OCI-M2 (cell line): ENCODE measurements around the gene CTBP1.

ENCODE experiments used
- DNase-seq: peaks from one replicate; lab custom pipeline; 2025; ENCODE audit not compliant: unreplicated experiment; lab: John Stamatoyannopoulos, UW

Gene CTBP1

DNA sequence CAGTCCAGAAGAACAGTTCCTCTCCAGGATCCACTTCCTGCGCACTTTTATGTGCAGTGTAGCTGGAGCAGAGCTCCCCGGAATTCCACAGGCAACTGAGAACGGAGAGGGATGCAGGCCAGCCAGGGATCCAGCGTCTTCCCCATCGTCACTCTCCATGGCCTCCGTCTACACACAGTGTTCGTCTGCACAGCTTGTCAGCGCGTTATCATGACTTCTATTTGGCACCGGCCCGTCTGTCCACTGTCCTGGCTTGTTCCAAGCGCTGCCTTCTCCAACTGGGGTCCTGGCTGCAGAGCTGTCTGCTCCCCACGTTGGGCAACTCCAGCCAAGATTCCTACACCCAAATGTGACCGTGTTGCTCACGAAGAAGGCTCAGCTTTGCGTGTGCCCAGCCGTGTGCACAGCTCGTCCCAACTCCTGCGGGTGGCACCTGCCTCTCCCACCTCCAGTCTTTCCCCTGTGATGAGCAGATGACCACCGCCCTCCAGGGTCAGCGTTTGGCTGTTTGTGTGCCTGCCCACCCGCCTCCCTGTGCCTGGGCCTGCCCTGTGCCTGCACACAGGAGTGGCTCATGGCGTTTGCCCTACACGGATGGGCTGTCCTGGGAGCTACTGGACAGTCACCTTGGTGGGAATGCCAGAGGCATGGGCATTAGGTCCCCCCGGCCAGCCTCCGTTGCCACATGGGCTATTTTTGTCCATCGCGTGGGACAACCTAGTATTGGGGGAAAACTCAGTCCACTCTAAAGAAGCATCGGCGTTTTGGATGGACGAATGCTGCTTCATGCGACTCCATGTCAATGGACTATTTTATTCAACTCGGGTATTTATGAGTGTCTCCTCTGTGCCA lies 2.2 kb upstream of the CTBP1 start:
- no peak for DNase-seq

DNA sequence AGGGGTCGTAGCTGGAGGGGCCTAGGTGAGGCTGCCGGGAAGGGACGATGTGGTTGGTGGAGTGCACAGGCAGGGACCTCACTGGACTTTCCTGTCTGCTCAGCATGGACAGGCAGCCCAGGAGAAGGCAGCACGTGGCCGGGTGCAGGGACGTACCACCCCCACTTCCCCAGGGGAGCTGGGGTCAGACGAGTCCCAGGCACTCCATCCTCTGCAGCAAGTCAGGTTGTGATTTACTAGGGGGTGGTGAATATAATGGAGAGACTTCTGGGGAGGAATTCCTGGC lies 1.5 kb upstream of the CTBP1 start:
- no peak for DNase-seq

DNA sequence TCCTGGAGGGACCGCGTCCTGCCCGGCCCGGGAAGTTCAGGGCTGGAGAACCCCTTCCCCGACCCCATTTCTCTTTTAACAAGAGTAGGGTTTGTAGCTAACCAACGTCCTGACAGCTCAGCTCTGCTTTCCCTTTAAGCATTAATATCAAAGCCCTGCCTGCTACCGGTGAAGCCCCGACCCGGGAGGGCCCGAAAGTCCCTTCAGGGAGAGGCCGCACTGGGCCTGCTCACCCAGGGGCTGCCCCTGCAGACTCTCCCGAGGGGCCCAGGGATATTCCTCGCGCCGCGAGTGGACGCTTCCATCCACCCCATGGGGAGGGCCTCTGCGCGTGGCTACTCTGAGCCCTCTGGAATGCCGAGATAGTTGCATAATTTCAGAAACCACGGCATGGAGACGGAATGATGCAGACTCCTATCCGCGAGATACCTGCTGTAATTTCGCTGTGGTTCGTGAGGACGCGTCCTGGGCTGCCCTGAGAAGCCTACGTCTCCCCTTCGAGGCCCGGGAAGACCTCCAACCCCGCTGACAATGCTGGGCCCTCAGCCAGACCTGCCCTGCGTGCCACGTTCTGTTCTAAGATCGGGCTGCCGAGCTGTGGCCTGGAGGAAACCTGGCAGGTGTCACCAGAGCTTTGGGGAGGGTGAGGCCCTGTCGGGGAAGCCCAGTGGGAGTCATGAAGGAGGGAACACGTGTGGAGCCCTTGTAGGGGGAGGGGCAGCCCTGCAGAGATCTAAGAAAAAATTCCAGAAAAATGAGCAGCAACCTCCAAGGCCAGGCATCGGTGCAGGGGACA lies 999 bp upstream of the CTBP1 start:
- DNase-seq: no peak

DNA sequence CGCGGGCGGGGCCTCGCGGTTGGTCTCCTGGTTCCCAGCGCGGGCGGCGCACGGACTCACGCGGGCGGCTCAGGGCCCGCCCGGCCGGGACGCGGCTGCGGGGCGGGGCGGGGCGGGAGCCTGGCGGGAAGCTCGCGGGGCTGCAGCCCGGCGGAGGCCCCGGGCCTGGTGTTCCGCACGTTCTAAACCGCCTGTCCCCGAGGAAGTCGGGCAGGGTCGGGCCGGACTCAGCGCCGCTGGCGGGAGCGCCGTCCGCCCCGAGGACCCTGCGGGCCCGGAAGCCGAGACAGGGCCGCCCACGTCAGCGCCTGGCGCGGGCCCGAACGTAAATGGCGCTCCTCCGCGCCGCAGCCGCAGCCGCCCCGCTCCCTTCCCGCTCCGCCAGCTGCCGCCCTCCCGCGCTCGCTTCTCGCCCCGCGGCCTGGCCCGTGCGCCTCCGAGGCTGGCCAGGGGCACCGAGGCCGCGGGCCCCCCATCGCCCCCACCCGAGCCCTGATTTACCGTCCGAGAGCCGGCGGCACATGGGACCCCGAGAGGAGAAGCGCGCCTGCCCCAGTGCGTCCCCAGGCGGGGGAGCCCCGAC lies 309 bp upstream of the CTBP1 start:
- DNase-seq: no peak

DNA sequence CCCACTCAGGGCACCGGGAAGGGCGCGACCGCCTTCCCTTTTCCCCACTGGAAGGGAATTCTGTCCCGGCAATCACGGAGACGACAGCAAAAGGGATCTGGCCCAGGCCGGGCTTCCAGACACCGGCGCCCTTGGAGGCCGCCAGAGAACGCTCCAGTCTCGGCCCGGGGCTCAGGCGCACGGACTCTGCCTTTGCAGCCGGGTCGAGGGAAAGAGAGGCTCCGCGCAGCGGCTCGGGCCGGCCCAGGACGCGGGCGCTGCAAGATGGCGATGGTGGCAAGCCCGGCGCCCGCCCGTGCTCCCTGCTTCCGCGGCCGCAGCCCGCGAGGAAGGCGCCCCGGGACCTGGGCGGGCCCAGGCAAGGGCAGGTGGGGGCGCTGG lies 1.1 kb downstream of the CTBP1 start:
- no peak for DNase-seq

DNA sequence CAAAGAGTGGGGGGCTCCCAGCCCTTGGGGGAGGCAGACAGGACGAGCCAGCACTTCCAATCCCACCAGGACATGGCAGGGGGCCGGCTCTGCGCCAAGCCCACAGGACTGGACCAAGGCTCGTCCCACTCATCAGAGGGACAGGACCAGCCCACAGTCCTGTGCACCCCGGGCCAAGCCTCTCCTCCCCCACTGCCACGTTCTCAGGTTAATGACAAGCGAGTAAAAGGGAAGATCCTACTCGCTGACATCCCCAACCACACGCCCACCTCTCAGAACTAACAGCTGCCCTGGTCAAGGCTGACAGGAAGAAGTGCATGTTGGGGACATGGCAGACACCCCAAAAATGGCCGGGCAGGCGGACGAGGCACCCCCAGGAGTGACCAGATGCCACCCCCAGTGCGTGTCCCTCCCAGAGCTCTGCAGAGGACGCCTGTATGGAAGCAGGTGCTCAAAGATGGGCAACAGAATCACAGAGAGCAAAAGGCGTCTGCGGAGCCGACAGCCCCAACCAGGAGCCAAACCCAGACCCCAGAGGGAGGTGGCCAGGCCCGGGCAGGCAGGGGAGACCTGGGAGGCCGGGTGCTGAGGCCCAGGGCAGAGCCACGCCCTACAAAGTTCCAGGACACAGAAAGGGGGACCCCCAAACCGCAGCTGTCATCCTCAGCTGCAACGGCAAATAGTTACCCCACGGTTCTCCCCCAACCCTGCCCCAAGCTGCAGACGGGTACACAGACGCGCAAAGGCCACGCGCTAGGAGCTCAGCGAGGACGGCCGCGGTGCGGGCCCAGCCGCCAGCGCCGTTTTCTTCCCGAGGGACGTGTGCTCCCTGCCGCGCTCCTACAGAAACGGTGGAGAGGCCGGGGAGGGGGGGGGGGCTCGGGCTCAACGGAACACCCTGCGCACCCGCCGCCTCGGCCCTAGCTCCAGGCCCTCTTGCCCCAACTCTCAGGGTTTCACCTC lies 1.7 kb downstream of the CTBP1 start:
- DNase-seq: no peak

DNA sequence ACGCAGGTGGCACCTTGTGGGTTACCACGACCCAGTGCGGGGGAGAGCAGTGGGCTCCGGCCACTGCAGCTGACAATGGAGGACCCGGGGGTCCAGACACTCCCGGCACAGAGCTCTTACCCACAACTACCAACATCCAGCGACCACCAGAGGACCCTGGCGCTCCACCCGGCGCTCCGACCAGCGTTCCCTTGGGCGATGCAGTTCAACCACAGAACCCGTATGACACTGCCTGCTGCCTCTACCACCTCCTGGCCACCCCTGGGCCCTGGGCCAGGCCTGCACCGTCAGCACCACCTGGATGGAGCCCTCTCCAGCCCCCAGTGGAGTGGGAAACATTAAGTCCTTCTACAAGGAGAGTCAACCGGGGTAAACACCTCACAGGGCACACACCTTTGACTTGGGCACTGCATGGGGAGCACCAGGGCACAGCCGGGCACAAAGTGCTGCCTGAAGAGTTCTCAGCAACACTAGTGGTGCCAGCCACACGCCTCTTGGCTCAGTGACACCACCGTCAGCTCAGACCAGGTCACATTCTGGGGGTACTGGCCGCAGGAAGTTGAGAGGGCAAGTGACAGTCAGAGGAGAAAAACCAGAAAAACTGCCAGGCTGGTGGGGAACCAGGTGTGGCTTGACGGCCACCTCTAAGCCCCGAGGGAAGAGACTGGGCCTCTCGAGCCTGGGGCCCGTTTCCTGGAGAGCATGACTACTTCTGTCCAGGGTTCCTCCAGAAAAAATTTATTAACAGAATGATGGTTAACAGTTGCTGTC lies 2.6 kb downstream of the CTBP1 start:
- no peak for DNase-seq

DNA sequence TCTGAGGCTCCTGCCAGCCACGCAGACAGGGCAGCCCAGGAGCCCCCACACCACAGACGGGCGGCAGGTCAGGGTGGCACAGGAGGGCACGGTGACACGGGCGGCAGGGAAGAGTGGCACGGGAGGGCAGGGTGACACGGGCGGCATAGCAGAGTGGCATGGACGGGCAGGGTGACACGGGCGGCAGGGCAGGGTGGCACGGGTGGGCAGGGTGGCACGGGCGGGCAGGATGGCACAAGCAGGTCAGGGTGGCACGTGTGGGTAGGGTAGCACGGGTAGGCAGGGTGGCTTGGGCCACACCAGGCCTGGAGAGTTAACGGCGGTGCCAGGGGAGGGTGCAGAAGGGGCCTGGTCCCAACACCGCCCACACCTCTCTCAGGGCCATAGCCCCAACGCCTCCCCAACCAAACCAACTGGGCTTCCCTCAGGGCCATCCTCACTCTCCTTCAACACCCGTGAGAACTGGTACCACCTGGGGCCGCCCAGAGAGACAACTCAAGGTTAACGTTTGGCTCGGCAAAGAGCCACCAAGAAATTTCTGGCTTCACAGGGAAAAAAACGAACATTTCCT lies 3.4 kb downstream of the CTBP1 start:
- no peak for DNase-seq

DNA sequence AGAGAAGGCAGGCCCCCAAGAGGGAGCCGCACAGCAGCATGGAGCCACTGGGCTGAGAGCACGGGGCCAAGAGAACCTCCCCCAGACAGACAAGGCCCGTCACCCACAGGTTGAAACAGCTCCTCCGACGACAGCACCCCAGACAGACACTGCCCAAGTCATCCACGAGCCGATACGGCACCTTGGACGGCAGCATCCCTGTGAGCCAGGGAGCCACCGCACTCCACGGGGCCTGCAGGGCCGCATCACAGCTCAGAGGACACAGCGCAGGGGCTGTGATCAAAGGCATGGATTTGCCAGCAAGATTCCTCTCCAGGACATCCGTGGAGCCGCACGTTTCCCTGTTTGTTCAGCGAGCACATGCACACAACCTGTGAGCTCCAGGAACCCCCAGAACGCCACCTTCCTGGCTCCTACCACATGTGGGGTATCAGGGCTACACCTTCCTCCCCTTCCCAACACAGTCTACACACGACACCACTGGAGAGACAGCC lies 3.9 kb downstream of the CTBP1 start:
- DNase-seq: no peak

DNA sequence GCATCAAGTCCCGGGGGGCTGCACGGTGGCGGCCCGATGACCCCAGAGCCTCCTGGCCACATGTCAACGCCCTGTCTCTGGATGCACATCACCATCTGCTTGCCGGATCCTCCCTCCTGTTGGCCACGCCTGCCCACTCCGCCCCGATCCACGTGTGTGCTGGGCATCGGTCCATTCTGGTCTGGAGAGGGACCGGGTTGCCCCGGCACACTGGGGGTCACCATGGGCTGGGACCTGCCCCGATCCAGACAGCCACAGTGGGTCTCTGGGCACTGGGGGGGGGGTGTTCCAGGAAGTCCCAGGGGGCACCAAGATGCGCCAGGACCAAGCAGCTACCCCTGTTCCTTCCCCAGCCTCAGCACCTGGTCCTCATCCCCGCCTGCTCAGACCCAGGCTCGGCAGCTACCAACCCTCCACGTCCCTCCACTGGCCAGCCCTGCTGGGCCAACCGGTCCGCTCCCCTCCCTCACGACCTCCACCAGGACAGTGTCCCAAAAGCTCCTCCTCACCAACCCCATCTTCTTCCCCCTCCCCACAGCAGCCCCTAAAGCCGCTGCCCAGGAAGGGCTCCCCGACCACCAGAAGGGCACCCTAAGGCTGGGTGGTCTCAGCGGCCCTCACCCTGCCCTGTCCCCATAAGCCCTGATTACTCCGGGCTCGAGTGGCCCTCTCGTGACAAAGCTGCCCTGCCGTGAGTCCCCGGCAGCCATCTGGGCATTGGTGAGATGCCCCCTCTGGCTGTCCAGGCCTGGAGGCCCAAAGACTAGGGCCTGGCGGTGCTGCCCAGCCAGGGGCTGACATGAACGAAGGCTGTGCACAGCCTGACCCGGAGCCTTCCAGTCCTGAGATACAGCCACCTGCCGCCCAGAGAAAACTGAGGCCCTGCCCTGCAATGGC lies 4.6 kb downstream of the CTBP1 start:
- DNase-seq: no peak

DNA sequence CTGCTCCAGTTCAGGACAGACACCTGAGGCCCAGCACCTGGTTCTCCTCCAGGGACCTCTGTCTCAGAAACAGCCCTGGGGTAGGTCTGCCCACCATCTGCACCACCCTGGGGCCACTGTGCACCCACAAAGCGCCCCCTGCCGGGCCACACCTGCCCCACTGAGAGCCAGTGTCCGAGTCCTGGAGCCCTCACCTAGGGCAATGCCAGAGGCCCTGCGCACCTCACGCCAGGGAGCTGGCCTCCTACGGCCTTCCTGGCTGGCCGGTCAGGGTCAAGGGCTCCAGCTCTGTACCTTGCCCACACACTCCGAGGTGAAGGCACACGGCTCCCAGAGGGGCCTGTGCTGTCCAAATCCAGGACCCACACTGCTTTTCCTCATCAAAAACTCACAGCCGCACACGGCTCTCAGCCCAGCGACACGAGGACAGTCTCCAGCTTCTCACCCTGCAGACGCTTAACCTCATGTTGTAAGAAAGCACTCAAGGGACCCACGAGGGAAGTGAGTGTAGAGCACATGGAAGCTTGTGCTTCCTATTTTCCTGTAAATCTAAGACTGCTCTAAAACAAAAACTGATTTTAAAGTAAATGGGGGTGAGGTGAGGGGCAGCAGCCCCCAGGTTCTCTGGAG lies 5.4 kb downstream of the CTBP1 start:
- DNase-seq: no peak

DNA sequence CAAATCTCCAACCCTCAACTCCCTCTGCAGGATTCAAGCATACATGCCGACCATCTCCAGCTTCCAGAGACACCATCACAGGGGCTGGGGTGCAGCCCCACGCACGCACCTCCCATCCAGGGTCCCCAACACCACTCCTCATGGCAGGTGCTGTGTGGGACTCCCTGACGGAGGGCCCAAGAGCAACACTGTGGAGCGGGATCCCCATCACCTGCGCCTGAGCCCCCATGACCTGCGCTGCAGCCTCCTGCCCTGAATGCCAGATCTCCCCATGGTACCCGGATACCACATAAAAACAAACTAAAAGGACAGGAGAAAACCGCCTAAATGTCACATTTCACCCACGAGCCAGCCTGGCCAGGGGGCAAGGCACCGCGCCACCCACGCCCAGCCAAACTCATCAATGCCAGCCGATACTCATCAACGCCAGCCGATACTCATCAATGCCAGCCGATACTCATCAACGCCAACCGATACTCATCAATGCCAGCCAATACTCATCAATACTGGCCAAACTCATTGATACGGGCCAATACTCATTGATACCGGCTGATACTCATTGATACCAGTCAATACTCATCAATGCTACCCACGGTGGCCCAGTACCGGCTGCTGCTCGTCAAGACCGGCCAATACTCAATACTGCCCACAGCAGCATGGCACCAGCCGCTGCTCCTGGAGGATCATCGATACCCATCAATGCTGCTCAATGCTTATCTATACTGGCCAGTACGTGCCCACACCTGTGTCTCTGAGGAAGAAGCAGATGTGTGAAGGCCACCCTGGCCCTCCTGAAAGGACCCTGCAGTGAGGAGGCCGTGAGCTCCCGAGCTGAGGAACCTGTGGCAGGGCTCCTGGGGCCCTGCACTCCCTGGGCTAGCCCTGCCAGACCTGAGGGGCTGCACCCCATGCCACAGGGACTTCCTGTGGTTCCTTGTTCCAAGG lies 6.2 kb downstream of the CTBP1 start:
- DNase-seq: no peak

DNA sequence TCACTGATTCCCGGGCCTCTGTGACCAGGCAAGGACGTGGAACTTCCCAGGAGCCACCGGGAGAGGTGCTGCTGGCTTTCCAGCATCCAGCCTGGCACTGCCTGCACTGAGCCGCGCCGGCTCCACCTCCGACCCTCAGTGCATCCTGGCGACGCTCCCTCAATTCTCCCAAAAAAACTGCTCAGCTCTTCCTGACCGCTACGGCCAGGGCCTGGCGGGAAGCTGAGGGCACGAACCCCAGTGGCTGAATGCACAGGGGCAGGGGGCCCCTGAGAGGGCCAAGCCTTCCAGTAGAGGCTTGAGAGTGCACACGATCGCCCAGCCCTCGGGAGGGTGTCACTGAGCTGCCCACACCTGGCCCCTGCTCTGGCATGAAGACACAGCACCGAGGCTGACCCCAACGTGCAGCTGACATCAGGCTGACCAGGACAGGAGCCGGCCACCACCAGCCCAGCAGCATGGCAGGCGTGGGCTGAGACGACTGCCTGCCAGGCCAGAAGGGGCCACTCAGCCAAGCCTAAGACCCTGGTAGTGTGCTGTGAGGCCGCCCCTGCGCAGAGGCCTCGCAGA lies 6.9 kb downstream of the CTBP1 start:
- DNase-seq: no peak

DNA sequence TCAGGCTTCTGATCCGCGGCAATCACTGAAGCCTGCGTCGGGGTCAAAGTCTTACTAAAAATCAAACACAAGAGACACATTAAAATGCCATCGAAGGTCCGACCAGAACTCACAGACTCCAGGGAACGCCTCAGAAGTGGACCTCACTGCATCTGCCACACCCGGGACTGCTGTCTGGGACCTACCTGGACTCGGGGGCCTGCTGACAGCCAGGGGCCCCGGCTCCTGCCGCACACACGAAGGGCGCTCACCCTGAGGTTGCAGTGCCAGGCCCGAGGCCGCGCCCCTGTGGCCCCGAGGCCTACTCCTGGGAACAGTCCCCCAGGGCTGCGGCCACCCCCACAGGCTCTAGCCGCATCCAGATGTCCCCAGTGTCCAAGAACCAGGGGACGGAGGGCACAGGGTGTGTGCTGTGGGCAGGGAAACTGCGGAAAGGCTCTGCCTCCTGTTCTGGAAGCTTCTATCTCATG lies 7.4 kb downstream of the CTBP1 start:
- DNase-seq: no peak

DNA sequence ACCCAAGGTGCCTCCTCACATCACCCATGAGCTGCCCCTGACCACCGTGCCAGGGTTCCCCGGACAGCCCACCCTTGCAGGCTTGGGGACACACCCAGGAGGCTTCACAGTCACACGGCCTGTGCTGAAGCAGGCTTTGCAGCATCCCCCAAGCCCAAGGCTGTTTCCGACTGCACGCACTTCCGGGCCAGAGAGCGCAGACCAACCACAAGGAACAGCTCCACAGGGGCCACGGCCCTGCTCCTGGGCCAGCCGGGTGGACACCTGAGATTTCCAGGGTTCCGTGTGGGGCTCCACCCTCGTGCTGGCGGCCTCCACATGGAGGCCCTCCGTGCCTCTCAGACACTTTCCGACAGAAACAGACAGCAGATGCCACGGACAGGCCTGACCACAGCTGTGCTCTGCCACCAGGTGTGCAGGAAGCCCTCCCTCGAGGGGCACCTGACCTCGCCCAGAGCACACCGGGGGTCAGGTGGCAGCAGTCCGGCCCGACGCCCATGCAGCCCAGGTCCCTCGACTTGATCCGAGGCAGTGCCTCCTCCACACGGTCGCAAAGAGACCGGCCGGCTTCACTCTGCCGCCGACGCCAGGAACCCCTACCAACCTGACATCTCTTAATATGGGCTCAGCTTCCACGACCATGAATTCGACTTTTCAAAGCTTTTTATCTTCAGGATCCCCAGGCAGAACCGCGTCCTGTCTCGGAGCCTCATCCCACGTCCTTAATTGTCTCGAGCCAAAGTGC lies 8.0 kb downstream of the CTBP1 start:
- DNase-seq: no peak

DNA sequence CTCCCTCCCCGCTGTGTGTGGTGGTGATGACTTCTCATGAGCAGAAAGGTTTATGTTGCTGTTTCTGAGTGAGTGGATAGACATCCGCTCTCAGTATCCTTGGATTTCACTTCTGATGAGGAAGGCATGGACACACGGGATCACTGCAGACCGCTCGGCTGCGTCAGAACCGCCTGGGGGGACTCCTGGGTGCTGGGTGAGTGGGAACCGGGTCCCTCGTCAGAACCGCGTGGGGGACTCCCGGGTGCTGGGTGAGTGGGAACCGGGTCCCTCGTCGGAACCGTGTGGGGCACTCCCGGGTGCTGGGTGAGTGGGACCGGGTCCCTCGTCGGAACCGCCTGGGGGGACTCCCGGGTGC lies 9.0 kb downstream of the CTBP1 start:
- DNase-seq: no peak
